Prostate gland (tissue), 2 donors: Measurements from ENCODE around the gene GUCA2A.

Experiments used
- POLR2A ChIP-seq: fragments of 450-650 bp; IDR thresholded peaks from one replicate; pipeline ENCODE4 v1.6.1; 2016; ENCODE audit warnings: antibody characterized with exemption, mild to moderate bottlenecking
- POLR2AphosphoS5 ChIP-seq: sonication (generic); formaldehyde crosslinking; IDR thresholded peaks from one replicate; pipeline ENCODE4 v1.6.1; 2017; ENCODE audit warnings: antibody characterized with exemption
- TF ChIP-seq, protein P1 (sequence below), 4 experiments: fragments of 200-600 bp in 2 of 4; fragments of 450-650 bp in 2 of 4; sonication (generic) in 2 of 4; IDR thresholded peaks; 1 replicate in 3 of 4; 2 replicates in 1 of 4; pipeline ENCODE4 v1.5.1; 2016 to 2019; ENCODE audit warnings: antibody characterized with exemption in 4 of 4, mild to moderate bottlenecking in 2 of 4, moderate library complexity in 2 of 4

DNA sequence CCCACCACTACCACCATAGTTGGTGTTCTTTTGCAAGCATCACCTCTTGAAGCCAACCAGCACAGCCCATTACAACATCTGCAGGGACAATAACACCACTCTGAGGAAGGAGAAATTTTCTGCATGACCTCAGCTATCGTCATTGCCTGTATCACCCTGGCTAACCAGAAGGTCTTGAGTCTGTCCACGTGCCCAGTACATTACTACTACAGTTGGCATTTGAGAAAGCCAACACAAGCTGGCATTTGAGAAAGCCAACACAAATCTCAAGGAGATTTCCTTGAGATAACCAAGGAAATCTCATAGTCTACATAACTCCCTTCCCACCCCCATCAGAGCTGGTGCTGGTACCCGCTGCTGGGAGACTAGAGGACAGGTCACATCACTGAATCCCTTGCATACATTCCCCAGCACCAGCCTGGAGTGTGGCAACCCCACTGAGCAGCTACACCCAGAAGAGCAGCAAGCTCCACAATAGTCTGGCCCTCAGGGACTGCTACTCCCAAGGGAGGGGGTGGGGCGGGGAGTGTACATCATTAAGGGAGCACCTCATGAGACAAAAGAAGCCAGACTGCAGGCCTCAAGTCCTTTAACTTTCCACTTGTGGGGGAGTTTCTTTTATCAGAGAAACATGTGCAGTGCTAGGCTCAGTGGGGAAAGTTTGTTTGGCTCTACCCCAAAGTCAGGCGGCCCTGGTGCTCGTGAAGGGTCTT lies 46.0 kb upstream of the GUCA2A start:
- TF ChIP-seq, protein P1, sequence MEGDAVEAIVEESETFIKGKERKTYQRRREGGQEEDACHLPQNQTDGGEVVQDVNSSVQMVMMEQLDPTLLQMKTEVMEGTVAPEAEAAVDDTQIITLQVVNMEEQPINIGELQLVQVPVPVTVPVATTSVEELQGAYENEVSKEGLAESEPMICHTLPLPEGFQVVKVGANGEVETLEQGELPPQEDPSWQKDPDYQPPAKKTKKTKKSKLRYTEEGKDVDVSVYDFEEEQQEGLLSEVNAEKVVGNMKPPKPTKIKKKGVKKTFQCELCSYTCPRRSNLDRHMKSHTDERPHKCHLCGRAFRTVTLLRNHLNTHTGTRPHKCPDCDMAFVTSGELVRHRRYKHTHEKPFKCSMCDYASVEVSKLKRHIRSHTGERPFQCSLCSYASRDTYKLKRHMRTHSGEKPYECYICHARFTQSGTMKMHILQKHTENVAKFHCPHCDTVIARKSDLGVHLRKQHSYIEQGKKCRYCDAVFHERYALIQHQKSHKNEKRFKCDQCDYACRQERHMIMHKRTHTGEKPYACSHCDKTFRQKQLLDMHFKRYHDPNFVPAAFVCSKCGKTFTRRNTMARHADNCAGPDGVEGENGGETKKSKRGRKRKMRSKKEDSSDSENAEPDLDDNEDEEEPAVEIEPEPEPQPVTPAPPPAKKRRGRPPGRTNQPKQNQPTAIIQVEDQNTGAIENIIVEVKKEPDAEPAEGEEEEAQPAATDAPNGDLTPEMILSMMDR (IDR thresholded peaks at IDR 0.05), result no peak
- TF ChIP-seq POLR2A, result no peak
- TF ChIP-seq POLR2AphosphoS5, result no peak
